Suppressor macrophage (primary cell): ENCODE results near the gene PRR36.

Source experiments
- DNase-seq, 4 experiments: peaks; one replicate each; pipeline ENCODE4 v3.0.0-alpha.2; 2020 to 2022

Gene PRR36

GRCh38 chr19:7912697-7913564, 38.7 kb upstream of the PRR36 start:
- no peak for DNase-seq

DNA sequence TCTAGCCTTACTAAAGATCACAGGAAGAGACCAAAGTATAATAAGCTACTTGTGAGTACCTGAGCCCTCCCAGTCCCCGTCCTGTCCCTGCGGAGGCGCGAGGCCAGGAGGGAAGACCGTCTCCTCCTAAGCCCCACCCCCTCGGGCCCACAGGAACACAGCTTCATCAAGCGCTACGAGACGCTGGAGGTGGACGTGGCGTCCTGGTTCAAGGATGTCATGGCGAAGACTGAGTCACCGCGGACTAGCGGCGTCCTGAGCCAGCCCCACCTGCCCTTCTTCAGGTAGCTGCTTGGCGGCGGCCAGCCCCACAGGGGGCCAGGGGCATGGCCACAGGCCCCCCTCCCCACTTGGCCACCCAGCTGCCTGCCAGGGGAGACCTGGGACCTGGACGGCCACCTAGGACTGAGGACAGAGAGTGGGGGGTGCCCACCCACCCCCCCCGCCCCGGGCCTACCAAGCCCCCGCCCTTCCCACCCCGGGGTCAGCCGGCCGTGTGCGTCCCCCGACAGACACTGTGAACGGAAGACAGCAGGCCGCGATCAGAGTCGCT, 38.0 kb upstream of the PRR36 start:
- no peak for DNase-seq

- no peak for DNase-seq
These were observed 37.4 kb upstream of the PRR36 start for GRCh38 chr19:7911508-7912143.

GRCh38 chr19:7910321-7911161, 36.4 kb upstream of the PRR36 start:
- no peak for DNase-seq

DNA sequence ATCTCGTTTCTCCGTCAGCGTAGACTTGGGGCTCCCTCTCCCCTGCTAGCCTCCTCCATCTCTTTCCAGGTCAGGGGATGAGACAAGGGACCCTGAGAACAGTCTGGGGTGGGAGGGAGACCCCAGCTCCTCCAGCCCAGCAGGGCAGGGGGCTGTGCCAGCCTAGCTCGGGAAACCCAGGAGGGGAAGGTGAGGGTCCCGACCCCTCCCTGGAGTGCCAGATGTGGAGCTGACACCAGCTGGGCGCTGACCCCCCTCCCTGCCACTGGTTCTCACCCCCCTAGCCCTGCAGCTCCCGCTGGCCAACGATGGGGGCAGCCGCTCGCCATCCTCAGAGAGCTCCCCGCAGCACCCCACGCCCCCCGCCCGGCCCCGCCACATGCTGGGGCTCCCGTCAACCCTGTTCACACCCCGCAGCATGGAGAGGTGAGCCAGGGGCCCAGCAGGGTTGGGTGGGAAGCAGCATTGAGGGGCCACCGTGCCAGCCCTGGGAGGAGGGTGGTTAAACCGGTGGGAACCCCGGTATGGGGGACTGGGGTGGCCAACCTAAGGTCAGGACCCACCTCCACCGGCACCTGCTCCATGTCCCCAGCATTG, 35.4 kb upstream of the PRR36 start:
- DNase-seq, result no peak

DNA sequence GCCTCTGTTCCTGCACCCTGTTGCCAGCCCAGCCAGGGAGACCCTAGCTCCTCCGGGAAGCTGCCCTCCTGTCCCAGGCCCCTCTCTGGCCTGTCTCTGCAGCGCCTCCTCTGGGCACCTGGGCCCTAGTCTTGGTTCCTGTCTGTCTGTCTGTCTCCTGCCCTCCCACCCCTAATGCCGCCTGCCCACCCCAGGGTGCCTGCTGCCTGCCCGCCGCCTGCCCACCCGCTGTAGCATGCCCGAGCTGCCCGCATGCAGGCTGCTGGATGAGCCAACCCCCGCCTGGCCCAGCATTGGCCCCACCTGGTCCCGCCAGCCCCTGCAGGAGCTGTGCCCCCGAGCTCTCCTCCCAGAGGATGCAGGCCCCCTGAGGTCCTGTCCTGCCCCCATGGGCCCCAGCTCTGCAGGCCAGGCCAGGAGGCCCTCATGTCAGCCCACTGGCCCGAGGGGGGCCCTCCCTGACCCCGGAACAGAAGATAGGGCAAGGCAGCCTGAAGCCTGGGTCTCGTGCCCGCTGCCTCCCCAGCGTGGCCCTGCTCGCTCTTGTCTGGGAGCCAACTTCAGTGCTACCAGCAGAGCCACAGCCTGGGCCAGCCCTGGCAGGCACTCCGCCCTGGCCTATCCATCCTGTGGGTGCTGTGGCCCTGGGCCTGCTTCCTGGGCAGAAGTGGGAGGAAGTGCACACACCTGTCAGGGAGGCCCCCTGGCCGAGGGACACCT, 34.7 kb upstream of the PRR36 start:
- DNase-seq, result no peak

DNA sequence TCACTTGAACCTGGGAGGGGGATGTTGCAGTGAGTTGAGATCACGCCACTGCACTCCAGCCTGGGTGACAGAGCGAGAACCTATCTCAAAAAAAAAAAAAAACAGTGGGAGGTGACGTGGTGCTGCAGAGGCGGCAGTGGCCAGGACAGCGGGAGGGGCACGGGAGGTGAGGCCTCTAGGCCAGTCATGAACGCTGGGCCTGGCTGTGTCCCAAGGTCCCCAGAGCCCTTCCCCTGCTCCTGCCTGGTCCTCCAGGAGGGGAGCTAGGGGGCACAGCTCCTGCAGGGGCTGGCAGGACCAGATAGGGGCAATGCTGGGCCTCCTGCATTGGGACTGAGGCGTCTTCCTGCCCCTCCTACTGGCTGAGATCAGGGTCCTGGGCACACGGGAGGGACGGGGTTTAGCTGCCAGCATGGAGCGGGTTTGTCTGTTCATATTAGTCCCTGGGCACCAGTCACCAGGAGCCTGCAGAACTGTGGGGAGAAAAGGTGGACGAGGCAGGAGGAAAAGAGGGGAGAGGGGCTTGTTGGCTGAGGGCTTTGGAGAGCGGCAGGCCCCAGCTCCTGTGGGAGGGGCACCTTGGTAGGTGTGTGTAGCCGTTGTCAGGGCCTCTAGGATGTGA, 34.0 kb upstream of the PRR36 start:
- DNase-seq, result no peak

DNA sequence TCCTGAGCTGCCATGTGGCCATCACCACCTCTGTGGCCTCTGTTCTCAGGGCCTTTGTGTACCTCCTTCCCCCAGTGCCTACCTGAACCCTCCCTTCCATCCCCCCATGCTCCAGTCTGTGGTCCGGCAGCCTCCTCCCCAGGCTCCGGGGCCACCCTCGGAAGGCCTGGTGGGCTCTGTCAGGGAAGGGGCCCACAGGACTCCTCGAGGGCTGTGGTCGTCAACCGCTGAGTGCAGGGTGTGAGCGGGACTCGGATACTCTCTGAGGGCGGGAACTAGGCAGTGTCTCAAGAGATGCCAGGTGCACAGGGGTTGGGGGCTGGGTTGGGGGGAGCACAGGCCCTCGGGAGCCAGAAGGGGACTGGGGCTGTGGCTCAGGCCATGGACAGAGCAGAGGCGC, 33.4 kb upstream of the PRR36 start:
- DNase-seq, result no peak

DNA sequence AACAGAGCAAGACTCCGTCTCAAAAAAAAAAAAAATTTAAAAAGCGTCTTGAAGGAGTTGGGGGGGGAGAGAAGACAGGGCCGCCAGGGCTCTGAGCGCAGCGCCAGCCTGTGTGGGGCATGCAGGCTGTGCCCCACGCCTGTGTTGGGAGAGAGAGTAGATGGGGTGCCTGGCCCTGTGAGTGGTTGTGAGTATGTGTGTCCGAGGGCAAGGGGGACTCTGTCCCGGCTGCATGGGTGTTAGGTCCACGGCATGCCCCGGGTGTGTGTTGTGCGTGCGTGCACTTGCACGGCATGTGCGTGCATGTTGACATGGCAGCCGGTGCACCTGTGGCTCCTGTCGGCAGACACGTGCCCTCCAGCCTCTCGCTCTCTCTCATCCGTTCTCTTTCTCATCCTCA, 32.9 kb upstream of the PRR36 start:
- DNase-seq, result no peak

- no peak for DNase-seq
These were observed 31.7 kb upstream of the PRR36 start for GRCh38 chr19:7905859-7906258.

DNA sequence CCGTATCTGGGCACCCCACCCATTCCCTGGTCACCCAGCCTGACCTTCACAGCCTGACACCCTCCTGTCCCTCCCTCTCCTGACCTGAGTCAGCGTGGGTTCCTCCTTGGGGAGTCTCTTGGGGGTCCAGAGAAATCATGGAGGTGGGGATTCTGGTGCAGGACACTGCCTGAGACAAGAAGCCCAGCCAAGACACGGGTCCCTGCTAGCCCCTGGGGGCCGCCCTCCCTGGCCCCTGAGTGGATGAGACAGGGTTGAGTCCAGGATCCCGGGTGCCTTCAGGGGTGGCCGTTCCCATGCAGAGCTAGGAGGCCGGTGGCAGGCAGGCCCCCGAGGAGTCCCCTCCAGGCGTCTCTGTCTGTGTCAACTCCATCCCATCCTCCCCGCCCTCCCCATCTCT, 31.1 kb upstream of the PRR36 start:
- DNase-seq, result no peak

DNA sequence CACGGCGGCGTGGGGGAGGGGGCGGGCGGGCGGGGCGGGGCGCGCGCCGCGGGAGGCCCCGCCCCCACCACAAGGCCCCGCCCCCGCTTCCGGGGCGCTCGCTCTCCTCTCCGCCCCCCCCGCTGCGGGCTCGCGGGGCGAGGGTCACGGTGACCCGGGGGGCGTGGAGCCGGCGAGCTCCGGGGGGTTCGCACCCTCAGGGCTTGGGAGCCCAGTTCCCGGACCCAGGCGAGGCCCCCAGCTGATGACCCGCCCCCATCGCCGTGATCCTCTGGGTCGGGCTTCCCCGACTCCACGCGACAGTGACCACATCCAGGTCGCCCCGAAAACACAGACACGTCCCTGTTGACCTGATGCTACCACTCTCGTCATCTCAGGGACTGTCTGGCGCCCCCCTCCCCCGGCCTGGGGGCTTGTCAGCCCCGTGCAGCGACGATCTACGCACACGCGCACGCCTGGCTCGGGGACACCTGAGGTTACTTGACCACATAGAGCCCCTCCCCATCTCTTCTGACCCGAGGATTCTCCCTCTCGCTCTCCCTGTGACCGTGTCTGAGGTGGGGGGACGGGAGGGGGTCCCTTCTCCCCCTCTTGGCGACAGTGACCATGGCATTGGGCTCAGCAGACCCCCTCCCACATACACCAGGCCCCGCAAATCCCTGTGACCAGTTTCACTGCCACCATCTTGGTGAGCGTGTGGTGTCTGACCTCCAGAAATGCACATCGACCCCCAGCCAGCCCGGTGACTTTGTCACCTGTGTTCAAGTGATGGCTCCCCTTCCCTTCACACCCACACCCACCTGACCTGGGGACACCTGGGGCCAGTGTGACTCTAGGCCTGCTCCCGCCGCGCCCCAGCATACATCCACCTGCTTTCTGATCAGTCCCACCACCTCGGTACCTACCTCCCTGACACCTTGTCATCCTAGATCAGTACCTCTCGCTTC, 30.2 kb upstream of the PRR36 start:
- DNase-seq, result peak; percentile 60 to 84 (median 72)

DNA sequence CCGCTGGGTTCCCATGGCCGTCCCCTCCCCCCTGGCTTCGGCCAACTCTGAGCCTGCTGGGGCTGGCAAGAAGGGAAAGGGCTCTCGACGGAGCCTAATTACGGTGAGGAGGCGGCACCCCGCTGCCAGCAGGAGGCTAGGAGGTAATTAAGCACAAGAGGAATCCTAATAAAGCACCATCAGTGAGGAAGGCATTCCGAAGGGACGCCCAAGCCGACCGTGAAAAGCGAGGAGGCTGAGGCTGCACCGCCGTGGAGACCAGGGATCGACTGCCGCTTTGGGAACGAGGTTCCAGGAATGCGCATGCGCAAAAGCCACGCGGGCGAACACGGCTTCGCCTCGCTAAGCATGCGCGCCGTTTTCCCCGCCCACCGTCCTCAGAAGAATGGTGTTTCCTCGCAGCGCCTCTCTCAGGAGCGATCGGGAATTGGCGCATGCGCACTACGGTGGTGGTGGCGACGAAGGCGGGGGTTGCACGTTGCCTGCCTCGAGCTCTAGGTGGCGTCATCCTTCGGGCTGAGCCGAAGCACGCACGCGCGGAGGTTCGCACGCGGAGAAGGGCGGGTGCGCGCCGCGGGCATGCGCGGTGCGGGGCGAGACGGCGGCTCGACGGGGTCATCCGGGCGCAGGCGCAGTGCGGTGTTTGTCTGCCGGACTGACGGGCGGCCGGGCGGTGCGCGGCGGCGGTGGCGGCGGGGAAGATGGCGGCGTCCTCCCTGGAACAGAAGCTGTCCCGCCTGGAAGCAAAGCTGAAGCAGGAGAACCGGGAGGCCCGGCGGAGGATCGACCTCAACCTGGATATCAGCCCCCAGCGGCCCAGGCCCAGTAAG, 29.3 kb upstream of the PRR36 start, which contains the start of gene MAP2K7:
TSS of gene MAP2K7 (plus strand) at position 634 of the 830 bp plus-strand sequence. CDS start at position 702, 68 bp downstream.
- peak; percentile 100 for DNase-seq

DNA sequence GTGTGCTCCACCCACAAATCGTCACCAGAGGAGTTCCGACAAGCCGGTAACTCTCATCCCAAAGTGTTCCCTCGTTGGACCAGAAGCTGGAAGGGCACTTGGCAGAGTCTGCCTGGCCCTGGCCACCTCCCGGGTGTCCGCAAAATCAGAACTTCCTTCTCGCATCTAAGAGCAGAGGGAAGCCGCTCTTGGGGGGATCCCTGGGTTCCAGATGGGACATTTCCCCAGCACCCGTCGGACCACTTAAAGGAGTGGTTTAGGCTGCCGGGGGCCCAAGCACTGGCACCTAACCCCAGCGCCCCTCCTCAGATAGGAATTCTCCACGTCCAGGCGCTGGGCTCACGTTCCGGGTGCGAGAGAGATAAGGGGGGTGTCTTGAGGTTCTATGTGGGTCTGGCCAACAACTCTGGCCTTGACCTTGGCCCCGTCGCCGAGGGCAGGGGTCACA, 28.6 kb upstream of the PRR36 start:
- peak in 2 of 4 experiments; percentile 29 to 36 for DNase-seq

DNA sequence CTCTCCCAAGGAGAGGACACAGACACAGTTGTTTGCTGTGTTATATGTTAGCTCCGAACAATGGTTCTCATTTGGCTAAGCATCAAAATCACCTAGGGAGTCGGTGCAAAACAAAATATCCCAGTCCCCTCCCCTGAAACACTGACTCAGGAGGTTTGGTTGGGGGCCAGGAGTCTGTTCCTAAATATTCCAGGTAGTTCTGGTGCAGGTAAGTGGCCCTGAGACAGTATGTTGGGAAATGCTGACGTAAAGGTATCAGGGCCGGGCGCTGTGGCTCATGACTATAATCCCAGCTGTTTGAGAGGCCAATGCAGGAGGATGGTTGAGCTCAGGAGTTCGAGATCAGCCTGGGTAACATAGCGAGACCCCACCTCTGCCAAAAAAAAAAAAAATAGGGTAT, 27.1 kb upstream of the PRR36 start:
- no peak for DNase-seq

GRCh38 chr19:7900931-7901330, 26.7 kb upstream of the PRR36 start:
- DNase-seq, result no peak

DNA sequence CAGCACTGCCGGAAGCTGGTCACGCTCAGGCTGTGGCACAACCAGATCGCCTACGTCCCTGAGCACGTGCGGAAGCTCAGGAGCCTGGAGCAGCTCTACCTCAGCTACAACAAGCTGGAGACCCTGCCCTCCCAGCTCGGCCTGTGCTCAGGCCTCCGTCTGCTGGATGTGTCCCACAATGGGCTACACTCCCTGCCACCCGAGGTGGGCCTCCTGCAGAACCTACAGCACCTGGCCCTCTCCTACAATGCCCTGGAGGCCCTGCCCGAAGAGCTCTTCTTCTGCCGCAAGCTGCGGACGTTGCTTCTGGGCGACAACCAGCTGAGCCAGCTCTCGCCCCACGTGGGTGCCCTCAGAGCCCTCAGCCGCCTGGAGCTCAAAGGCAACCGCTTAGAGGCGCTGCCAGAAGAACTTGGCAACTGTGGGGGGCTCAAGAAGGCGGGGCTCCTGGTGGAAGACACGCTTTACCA, 26.2 kb upstream of the PRR36 start:
- no peak for DNase-seq

DNA sequence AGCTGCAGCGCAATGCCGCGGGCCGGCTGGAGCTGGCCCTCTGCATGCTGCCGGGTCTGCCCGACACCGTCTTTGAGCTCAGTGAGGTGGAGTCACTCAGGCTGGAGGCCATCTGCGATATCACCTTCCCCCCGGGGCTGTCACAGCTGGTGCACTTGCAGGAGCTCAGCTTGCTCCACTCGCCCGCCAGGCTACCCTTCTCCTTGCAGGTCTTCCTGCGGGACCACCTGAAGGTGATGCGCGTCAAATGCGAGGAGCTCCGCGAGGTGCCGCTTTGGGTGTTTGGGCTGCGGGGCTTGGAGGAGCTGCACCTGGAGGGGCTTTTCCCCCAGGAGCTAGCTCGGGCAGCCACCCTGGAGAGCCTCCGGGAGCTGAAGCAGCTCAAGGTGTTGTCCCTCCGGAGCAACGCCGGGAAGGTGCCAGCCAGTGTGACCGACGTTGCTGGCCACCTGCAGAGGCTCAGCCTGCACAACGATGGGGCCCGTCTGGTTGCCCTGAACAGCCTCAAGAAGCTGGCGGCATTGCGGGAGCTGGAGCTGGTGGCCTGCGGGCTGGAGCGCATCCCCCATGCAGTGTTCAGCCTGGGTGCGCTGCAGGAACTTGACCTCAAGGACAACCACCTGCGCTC, 25.7 kb upstream of the PRR36 start:
- no peak for DNase-seq
